ENCODE data around the gene MED14. TPM values are rescaled to one million over a fixed set of nuclear protein-coding genes. Genes with fewer than 3 reads are reported as not detected.
A peak's percentile ranks its signal among the peaks of the same experiment; 100 is the strongest.

MED14 gene
- total and polyA plus RNA-seq, 10 of the 15 experiments (the other 5 are each of a cell fraction or from before 2014, with no cell fraction given) = 8.8 to 99.4 (median 29.4) TPM

DNA sequence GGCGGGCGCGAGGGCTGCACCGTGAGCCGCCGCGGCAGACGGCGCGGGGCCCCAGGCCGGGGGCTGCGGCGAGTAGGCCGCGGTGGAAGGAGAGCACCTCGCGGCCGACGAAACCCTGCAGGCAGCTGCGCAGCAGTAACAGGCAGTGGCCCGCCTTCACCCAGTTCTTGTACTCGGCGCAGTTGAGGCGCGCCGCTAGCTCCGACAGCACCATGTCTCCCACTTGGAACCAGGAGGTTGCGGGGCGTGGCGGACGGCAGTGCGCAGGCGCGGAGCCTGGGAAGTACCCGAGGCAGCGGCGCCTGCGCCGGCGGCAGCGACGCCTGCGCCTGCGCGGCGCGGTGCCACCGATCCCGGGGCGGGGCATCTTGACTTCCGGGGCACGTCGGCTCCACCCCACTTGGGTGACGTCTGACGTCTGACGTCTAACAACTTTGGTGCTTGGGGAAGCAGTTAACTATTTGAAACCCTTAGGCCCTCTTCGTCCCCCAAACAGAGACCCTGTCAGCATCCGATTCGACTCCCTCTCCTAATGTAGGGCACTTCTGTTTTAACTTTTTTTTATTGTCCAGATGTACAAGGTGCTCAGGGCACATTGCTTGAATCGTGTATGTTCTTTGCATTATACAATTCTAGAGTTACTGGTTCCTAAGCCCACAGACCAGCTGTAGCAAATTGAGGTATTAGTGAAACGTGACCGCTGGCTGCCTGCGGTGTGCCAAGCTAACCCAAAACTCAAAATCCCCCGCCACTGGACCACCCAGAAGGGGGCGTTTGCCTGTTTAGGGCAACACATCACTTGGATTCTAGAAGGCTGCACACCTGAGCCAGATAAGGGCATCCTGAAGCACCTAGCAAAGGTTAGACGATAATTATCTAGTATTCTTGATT is 87.8 kb downstream of the MED14 start, which contains the start of gene CXorf38 (continued):
- TF ChIP-seq BRCA1 (IDR thresholded peaks at IDR 0.05; ENCODE audit: low read depth, low read length) (no peak), CHD2 (IDR thresholded peaks at IDR 0.05; ENCODE audit: borderline replicate concordance, low read depth, low read length) (0 out of 2 replicates have a peak, but pooled peaks have one; percentile 2), NFIC (IDR thresholded peaks at IDR 0.05; ENCODE audit: low read depth, low read length) (no peak), BHLHE40 (IDR thresholded peaks at IDR 0.05; ENCODE audit: borderline replicate concordance in 1 of 2, low read depth in 2 of 2, low read length in 1 of 2) (peak; percentile 89 to 90), RELA (IDR thresholded peaks at IDR 0.05; ENCODE audit: borderline replicate concordance, partially characterized antibody) (peak; percentile 46), KLF5 (IDR thresholded peaks at IDR 0.05; ENCODE audit: partially characterized antibody) (no peak), SUPT20H (IDR thresholded peaks at IDR 0.05; ENCODE audit: borderline replicate concordance, control insufficient read depth, low read depth, low read length) (no peak), NR2F1 (conservative IDR thresholded peaks at IDR 0.05) (0 out of 2 replicates have a peak, but pooled peaks have one; percentile 10), ZNF274 (IDR thresholded peaks at IDR 0.05; ENCODE audit: insufficient read depth, insufficient read length) (no peak), HDAC6 (IDR thresholded peaks at IDR 0.05; ENCODE audit: unreplicated experiment) (no peak), POLR2AphosphoS5 (IDR thresholded peaks at IDR 0.05; ENCODE audit: low read length) (peak; percentile 81; the same call in 1 of the 2 replicates), RBBP5 (conservative IDR thresholded peaks at IDR 0.05) (no peak), POLR2AphosphoS2 (IDR thresholded peaks at IDR 0.05; ENCODE audit: low read depth, low read length) (peak; percentile 92), BMI1 (IDR thresholded peaks at IDR 0.05; ENCODE audit: borderline replicate concordance) (no peak), HDGF (IDR thresholded peaks at IDR 0.05) (0 out of 2 replicates have a peak, but pooled peaks have one; percentile 44), EP300 (IDR thresholded peaks at IDR 0.05; ENCODE audit: borderline replicate concordance in 1 of 2, control insufficient read depth in 1 of 2, low read depth in 2 of 2, low read length in 2 of 2) (no peak), SMAD1 (IDR thresholded peaks at IDR 0.05; ENCODE audit: low read depth, partially characterized antibody) (no peak), ATF7 (IDR thresholded peaks at IDR 0.05; ENCODE audit: low read depth) (peak; percentile 53), SRF (IDR thresholded peaks at IDR 0.05; ENCODE audit: low read depth in 2 of 2, low read length in 2 of 2) (no peak), TCF12 (IDR thresholded peaks at IDR 0.05; ENCODE audit: low read depth, low read length) (0 out of 2 replicates have a peak, but pooled peaks have one; percentile 5), SMARCA5 (IDR thresholded peaks at IDR 0.05) (0 out of 2 replicates have a peak, but pooled peaks have one; percentile 45), POLR2A (IDR thresholded peaks at IDR 0.05; ENCODE audit: low read depth, low read length) (peak; percentile 92), PML (IDR thresholded peaks at IDR 0.05; ENCODE audit: low read length) (no peak)
- TF ChIP-seq, protein P1, sequence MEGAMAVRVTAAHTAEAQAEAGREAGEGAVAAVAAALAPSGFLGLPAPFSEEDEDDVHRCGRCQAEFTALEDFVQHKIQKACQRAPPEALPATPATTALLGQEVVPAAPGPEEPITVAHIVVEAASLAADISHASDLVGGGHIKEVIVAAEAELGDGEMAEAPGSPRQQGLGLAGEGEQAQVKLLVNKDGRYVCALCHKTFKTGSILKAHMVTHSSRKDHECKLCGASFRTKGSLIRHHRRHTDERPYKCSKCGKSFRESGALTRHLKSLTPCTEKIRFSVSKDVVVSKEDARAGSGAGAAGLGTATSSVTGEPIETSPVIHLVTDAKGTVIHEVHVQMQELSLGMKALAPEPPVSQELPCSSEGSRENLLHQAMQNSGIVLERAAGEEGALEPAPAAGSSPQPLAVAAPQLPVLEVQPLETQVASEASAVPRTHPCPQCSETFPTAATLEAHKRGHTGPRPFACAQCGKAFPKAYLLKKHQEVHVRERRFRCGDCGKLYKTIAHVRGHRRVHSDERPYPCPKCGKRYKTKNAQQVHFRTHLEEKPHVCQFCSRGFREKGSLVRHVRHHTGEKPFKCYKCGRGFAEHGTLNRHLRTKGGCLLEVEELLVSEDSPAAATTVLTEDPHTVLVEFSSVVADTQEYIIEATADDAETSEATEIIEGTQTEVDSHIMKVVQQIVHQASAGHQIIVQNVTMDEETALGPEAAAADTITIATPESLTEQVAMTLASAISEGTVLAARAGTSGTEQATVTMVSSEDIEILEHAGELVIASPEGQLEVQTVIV (IDR thresholded peaks at IDR 0.05; ENCODE audit: borderline replicate concordance, partially characterized antibody) = no peak
- TF ChIP-seq, protein P2, sequence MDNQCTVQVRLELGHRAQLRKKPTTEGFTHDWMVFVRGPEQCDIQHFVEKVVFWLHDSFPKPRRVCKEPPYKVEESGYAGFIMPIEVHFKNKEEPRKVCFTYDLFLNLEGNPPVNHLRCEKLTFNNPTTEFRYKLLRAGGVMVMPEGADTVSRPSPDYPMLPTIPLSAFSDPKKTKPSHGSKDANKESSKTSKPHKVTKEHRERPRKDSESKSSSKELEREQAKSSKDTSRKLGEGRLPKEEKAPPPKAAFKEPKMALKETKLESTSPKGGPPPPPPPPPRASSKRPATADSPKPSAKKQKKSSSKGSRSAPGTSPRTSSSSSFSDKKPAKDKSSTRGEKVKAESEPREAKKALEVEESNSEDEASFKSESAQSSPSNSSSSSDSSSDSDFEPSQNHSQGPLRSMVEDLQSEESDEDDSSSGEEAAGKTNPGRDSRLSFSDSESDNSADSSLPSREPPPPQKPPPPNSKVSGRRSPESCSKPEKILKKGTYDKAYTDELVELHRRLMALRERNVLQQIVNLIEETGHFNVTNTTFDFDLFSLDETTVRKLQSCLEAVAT (IDR thresholded peaks at IDR 0.05) = no peak
- TF ChIP-seq, protein P3, sequence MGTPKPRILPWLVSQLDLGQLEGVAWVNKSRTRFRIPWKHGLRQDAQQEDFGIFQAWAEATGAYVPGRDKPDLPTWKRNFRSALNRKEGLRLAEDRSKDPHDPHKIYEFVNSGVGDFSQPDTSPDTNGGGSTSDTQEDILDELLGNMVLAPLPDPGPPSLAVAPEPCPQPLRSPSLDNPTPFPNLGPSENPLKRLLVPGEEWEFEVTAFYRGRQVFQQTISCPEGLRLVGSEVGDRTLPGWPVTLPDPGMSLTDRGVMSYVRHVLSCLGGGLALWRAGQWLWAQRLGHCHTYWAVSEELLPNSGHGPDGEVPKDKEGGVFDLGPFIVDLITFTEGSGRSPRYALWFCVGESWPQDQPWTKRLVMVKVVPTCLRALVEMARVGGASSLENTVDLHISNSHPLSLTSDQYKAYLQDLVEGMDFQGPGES (IDR thresholded peaks at IDR 0.05) = no peak

Measured in GM12878 (cell line).